Mesothelial cell of epicardium (in vitro differentiated cells): Measurements from ENCODE around the gene LTBR. TPM values are rescaled to one million over a fixed set of nuclear protein-coding genes. Genes with fewer than 3 reads are reported as not detected.

Source experiments
- DNase-seq, 2 experiments: peaks; one replicate each; pipeline ENCODE4 v3.0.0; 2021; ENCODE audit warnings: low spot score in 2 of 2; ENCODE audit not compliant: unreplicated experiment in 2 of 2
- H3K27ac Mint-ChIP-seq: 2 replicates; pipeline ENCODE4 v1.8.0; 2021; ENCODE audit warnings: mixed read lengths
- H3K27me3 Mint-ChIP-seq: 2 replicates; pipeline ENCODE4 v1.8.0; 2021; ENCODE audit warnings: low read depth, mixed read lengths
- H3K36me3 Mint-ChIP-seq: 2 replicates; pipeline ENCODE4 v1.8.0; 2021; ENCODE audit warnings: mixed read lengths
- H3K4me1 Mint-ChIP-seq: 2 replicates; pipeline ENCODE4 v1.8.0; 2021; ENCODE audit warnings: mixed read lengths
- H3K4me3 Mint-ChIP-seq: 2 replicates; pipeline ENCODE4 v1.8.0; 2021; ENCODE audit warnings: mild to moderate bottlenecking, moderate library complexity, mixed read lengths
- H3K9me3 Mint-ChIP-seq: 2 replicates; pipeline ENCODE4 v1.8.0; 2021; ENCODE audit warnings: mixed read lengths
- CTCF ChIP-seq: fragments of 200-600 bp; sonication (generic); IDR thresholded peaks from one replicate; pipeline ENCODE4 v1.5.0; 2021; ENCODE audit warnings: antibody characterized with exemption; ENCODE audit not compliant: unreplicated experiment
- total RNA-seq: library from RNA; stranded (reverse); gene quantifications from 3 replicates; pipeline ENCODE4 v1.2.1, GENCODE V29; 2021

The LTBR gene
- total RNA-seq, 1 donor from 2014 or later: 66.8 TPM

GRCh38 chr12:6374028-6374785 is 9.8 kb upstream of the LTBR start:
- no peaks in the 10 kb centered on the region for H3K36me3 Mint-ChIP-seq
- H3K4me1 Mint-ChIP-seq: peaks cover 72% of the 10 kb centered on the region
- no peak for TF ChIP-seq CTCF
- peak overlapping the region; percentile 18 for H3K27ac Mint-ChIP-seq
- H3K9me3 Mint-ChIP-seq: no peaks in the 10 kb centered on the region
- H3K27me3 Mint-ChIP-seq: no peaks in the 10 kb centered on the region
- H3K4me3 Mint-ChIP-seq: peak overlapping the region; percentile 12
- no peak for DNase-seq

DNA sequence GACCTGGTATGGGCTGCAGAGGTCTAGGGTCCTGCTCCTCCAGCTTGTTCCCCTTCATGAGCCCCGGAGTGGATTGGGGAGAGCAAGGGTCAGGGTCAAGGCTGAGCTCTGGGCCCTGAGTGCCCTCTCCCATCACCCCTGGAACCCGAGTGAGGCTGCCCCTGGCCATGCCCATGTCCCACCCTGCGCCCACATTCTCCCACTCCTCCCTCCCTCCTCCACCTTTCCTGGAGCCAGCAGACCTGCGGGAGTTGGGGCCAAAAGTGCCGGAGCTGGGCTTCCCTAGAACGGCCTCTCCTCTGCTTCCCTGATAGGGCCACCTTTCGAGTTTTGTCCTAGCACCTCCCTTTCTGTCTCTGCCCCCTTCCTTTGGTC is 9.2 kb upstream of the LTBR start:
- no peak for TF ChIP-seq CTCF
- peaks cover 74% of the 10 kb centered on the region for H3K4me1 Mint-ChIP-seq
- DNase-seq: no peak
- no peaks in the 10 kb centered on the region for H3K36me3 Mint-ChIP-seq
- no peaks in the 10 kb centered on the region for H3K9me3 Mint-ChIP-seq
- peak overlapping the region; percentile 43 for H3K4me3 Mint-ChIP-seq
- peak overlapping the region; percentile 90 for H3K27ac Mint-ChIP-seq
- no peaks in the 10 kb centered on the region for H3K27me3 Mint-ChIP-seq

DNA sequence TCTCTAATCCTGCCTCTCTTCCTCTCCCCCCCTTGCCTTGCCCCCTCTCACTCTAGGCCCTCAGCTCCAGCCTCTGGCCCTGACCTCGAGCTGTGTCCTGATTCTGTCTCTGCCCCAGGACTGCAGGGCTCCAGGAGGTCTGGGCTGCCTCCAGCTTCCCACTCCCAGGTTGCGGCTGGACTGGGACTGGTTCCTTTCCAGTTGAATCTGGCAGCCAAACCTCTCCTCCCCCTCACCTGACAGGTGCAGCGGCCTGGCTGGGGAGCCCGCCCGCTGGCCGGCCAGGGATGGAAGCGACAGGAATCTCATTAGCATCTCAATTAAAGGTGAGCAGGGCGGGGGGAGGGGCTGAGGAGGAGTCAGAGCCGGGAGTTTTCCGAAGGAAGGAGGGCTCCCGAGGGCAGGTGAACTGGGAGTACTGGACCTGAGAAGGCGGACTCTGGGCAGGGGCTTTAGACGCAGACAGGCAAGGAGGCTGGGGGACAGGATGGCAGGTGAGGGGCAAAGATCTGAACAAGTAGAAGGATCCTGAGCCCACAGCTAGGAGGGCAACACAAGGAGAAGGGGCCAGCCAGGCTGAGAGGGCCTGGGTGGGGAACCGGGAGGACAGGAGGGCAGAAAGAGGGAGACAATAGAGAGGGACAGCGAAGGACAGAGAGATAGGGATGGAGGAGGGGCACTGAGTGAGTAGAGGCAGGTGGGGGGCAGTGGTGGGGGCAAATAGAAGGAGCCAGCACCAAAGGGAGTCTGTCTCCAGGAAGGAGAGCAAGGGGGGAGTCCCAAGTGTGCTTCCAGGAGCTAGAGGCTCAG is 8.5 kb upstream of the LTBR start, which contains the start of gene SCNN1A:
SCNN1A (minus strand) TSS at position 295 of the 810 bp plus-strand sequence. CDS start 780 bp downstream, outside the sequence.
- H3K4me1 Mint-ChIP-seq: peaks cover 70% of the 10 kb centered on the region
- H3K9me3 Mint-ChIP-seq: no peaks in the 10 kb centered on the region
- no peak for DNase-seq
- peak within 1 kb of the TSS; percentile 90 for H3K27ac Mint-ChIP-seq
- TF ChIP-seq CTCF: no peak
- H3K4me3 Mint-ChIP-seq: peak within 1 kb of the TSS; percentile 43
- H3K36me3 Mint-ChIP-seq: no peaks in the 10 kb centered on the region
- H3K27me3 Mint-ChIP-seq: no peaks in the 10 kb centered on the region

- H3K4me3 Mint-ChIP-seq: no peak overlapping the region
- TF ChIP-seq CTCF: no peak
- peaks cover 62% of the 10 kb centered on the region for H3K4me1 Mint-ChIP-seq
- no peak for DNase-seq
- H3K36me3 Mint-ChIP-seq: no peaks in the 10 kb centered on the region
- no peaks in the 10 kb centered on the region for H3K27me3 Mint-ChIP-seq
- peak overlapping the region; percentile 90 for H3K27ac Mint-ChIP-seq
- H3K9me3 Mint-ChIP-seq: no peaks in the 10 kb centered on the region
Measured at GRCh38 chr12:6376079-6376869, 7.7 kb upstream of the LTBR start.

GRCh38 chr12:6376870-6377666 is 6.9 kb upstream of the LTBR start:
- H3K36me3 Mint-ChIP-seq: no peaks in the 10 kb centered on the region
- no peak overlapping the region for H3K4me3 Mint-ChIP-seq
- H3K27me3 Mint-ChIP-seq: no peaks in the 10 kb centered on the region
- TF ChIP-seq CTCF: no peak
- peak overlapping the region; percentile 90 for H3K27ac Mint-ChIP-seq
- DNase-seq: no peak
- H3K4me1 Mint-ChIP-seq: peaks cover 61% of the 10 kb centered on the region
- H3K9me3 Mint-ChIP-seq: no peaks in the 10 kb centered on the region
